Gastrocnemius medialis (tissue), 4 donors: ENCODE data around the gene CHSY1. TPM values are rescaled to one million over a fixed set of nuclear protein-coding genes. Genes with fewer than 3 reads are reported as not detected.
"Not testable (repeated sequence)": the region's sequence is repeated elsewhere in the genome, so short reads cannot be mapped to it uniquely, and the experiment has no call there.

Experiments
- ATAC-seq, 2 donors: fragments of 150-250 bp; one replicate each; pipeline ENCODE4 v1.9.1; 2016
- DNase-seq, 2 donors: peaks; one replicate each; pipeline ENCODE4 v3.0.0-alpha.2; 2019
- H3K27ac ChIP-seq, 4 donors: fragments of 200-600 bp; sonication (generic); 1 replicate in 1 of 4; 2 replicates in 3 of 4; pipeline ENCODE4 v1.5.1; 2016 to 2018; ENCODE audit warnings: mild to moderate bottlenecking in 2 of 4, moderate library complexity in 1 of 4
- H3K27me3 ChIP-seq, 3 donors: fragments of 200-600 bp; sonication (generic) in 2 of 3; 1 replicate in 1 of 3; 2 replicates in 2 of 3; pipeline versions ENCODE4 v1.5.1 to v1.6.0; 2016 to 2019; ENCODE audit warnings: mild to moderate bottlenecking in 1 of 3, moderate library complexity in 1 of 3
- H3K36me3 ChIP-seq, 2 donors: fragments of 200-600 bp; sonication (generic) in 1 of 2; one replicate each; pipeline ENCODE4 v1.5.1; 2017 to 2018
- H3K4me1 ChIP-seq, 2 donors: fragments of 200-600 bp; sonication (generic) in 1 of 2; one replicate each; pipeline ENCODE4 v1.5.1; 2016 to 2017; ENCODE audit warnings: mild to moderate bottlenecking in 2 of 2
- H3K4me3 ChIP-seq, 4 donors: fragments of 200-600 bp; sonication (generic) in 3 of 4; 1 replicate in 1 of 4; 2 replicates in 3 of 4; pipeline ENCODE4 v1.5.1; 2016 to 2019; ENCODE audit warnings: mild to moderate bottlenecking in 2 of 4
- H3K9me3 ChIP-seq, 3 donors: fragments of 200-600 bp; sonication (generic) in 2 of 3; 1 replicate in 1 of 3; 2 replicates in 2 of 3; pipeline ENCODE4 v1.5.1; 2016 to 2019
- CTCF ChIP-seq, 5 experiments: fragments of 450-650 bp in 3 of 5; fragments of 200-600 bp in 2 of 5; sonication (generic) in 2 of 5; IDR thresholded peaks in 4 of 5; conservative IDR thresholded peaks in 1 of 5; 1 replicate in 4 of 5; 2 replicates in 1 of 5; pipeline ENCODE4 v1.5.1; 2016 to 2019; ENCODE audit warnings: antibody characterized with exemption in 5 of 5, mild to moderate bottlenecking in 3 of 5, moderate library complexity in 3 of 5
- POLR2A ChIP-seq, 2 donors: fragments of 450-650 bp; IDR thresholded peaks; one replicate each; pipeline ENCODE4 v1.6.1; 2017; ENCODE audit warnings: antibody characterized with exemption in 2 of 2, mild to moderate bottlenecking in 2 of 2, moderate library complexity in 2 of 2
- in situ Hi-C, 4 donors: fragments of 200-750 bp; cut with MboI; loops; one replicate each; pipeline versions ENCODE4 v1.15.0 to v1.8.0; 2017; ENCODE audit warnings: low sequenced_read_pairs in 4 of 4
- intact Hi-C: fragments of 100-400 bp; cut with DNase I; formaldehyde crosslinking; loops from one replicate; pipeline ENCODE4 v1.15.1; 2023; ENCODE audit warnings: low total_unique reads
- total RNA-seq, 4 donors: library from RNA; depleted of rRNA; stranded (reverse); fragments of >200 nt; gene quantifications; one replicate each; pipeline versions ENCODE4 v1.1.0 to v1.2.3, GENCODE V29; 2016

The CHSY1 gene
- total RNA-seq, 4 donors from 2014 or later: 4.6 to 8.3 (median 7.1) TPM

DNA sequence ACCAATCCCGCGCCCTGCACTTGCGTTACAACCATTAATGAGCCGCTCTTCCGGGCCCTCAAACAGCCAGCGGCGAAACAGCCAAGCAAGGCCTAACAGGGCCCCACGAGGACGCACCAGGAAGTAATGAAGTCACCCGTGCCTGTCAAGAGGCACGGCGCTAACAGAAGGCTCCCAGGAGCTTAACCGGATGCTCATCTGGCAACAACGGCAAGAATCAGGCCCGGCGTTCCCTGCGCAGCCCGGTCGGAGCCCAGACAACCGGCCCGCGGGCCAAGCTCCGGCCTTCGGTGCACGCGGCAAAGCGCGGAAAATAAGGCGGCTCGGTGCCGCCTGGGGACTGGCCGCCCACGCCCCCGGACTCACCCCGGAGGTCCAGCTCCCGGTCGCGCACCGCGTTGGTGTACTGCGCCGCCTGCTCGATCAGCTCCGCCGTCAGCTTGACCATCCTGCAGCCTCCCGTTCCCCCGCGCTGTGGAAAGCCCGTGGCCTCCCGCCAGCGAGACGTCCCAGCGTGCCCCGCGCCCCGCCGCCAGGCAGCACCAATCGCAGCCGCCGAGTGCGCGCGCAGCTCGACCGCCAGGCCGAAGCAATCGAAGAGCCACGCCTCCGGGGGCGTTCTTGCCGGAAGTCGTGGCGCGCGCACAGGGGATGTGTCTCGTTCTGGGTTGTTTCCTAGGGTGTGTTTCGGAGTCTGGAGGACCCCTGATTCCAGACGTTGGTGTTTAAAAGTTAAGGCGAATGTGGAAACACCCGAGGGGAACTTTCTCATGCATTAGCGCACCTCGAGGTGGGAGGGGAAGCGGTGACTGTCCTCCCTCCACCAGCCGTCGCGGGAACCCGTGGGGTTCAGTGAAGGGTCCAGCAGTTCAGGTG, 43.1 kb upstream of the CHSY1 start, which contains the start of gene SNRPA1:
SNRPA1 (minus strand) TSS at position 518 of the 876 bp plus-strand sequence; CDS start at position 448, 70 bp downstream.
- H3K36me3 ChIP-seq: no peaks in the 10 kb centered on the region
- TF ChIP-seq CTCF (IDR thresholded peaks at IDR 0.05 in 4 of 5, conservative IDR thresholded peaks at IDR 0.05 in 1 of 5) (peak in 2 of 5 experiments; percentile 5 to 22), POLR2A (IDR thresholded peaks at IDR 0.05) (peak; percentile 82 to 92)
- peak; percentile 90 to 93 for ATAC-seq
- in situ Hi-C loops: loop anchor here (5.0 to 10.0 kb wide), 3 partner anchors 347 to 357 kb away; partner anchors contain the start of gene TM2D3 (in 1 of the 4)
- peak within 1 kb of the TSS; percentile 93 to 99 (median 98) for H3K27ac ChIP-seq
- no peaks in the 10 kb centered on the region for H3K9me3 ChIP-seq
- peak; percentile 96 to 97 for DNase-seq
- H3K27me3 ChIP-seq: no peaks in the 10 kb centered on the region
- peak within 1 kb of the TSS; percentile 71 to 99 (median 92) for H3K4me3 ChIP-seq
- peaks cover 30 to 37% of the 10 kb centered on the region in 2 donors for H3K4me1 ChIP-seq
- intact Hi-C loops: loop anchor here (1.0 to 5.0 kb wide), 4 partner anchors 18 to 357 kb away; partner anchors contain the start of genes SELENOS and TM2D3

DNA sequence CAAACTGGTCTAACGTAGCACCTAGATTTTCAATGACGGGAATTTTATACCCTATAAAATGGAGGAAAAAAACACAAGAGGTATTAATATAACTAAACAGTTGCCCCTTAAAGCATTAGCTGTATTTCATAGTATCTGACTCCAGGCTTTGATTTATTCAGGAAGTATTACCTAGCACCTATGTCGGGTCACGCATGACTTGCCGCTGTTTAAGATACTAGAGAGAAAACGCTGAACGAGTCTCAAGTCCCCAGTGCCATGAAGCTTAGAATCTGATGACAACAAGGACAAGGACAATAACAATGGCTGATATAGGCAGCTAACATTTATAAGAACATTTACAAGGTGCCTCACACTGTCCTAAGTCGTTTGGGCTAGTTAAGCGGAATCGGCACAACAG, 41.3 kb upstream of the CHSY1 start:
- H3K4me3 ChIP-seq: peak overlapping the region; percentile 71 to 99 (median 92)
- peaks cover 0 to 7% of the 10 kb centered on the region in 2 donors for H3K36me3 ChIP-seq
- TF ChIP-seq CTCF (IDR thresholded peaks at IDR 0.05 in 4 of 5, conservative IDR thresholded peaks at IDR 0.05 in 1 of 5): no peak
- no peak for TF ChIP-seq POLR2A (IDR thresholded peaks at IDR 0.05)
- no peaks in the 10 kb centered on the region for H3K27me3 ChIP-seq
- peak overlapping the region; percentile 93 to 99 (median 98) for H3K27ac ChIP-seq
- intact Hi-C loops: no loop called here
- in situ Hi-C loops: loop anchor here in 3 of 4 donors (5.0 to 10.0 kb wide), 3 partner anchors 349 to 359 kb away; partner anchors contain the start of gene TM2D3 (in 1 of the 3)
- no peaks in the 10 kb centered on the region for H3K9me3 ChIP-seq
- peaks cover 30 to 38% of the 10 kb centered on the region in 2 donors for H3K4me1 ChIP-seq
- ATAC-seq (no peak), DNase-seq (no peak)

- in situ Hi-C loops: no loop called here
- no peak for DNase-seq
Observed at GRCh38 chr15:101288905-101289513, 37.2 kb upstream of the CHSY1 start.

GRCh38 chr15:101287342-101287741, 35.5 kb upstream of the CHSY1 start:
- DNase-seq, in situ Hi-C loops, ATAC-seq: not testable (repeated sequence)

More at GRCh38 chr15:101288905-101289513, 37.2 kb upstream of the CHSY1 start:
- Histone ChIP-seq H3K9me3 (no peaks in the 10 kb centered on the region), H3K36me3 (peaks cover 10 to 45% of the 10 kb centered on the region in 2 donors), H3K27ac (peak overlapping the region in 1 of 4 donors; percentile 23), H3K4me1 (peaks cover 25 to 28% of the 10 kb centered on the region in 2 donors), H3K4me3 (no peak overlapping the region), H3K27me3 (no peaks in the 10 kb centered on the region)
- TF ChIP-seq CTCF (IDR thresholded peaks at IDR 0.05 in 4 of 5, conservative IDR thresholded peaks at IDR 0.05 in 1 of 5) (peak; percentile 42 to 65 (median 48)), POLR2A (IDR thresholded peaks at IDR 0.05) (no peak)
- intact Hi-C loops: no loop called here
- peak; percentile 55 to 64 for ATAC-seq

More at GRCh38 chr15:101287342-101287741, 35.5 kb upstream of the CHSY1 start:
- intact Hi-C loops, H3K27me3 ChIP-seq, H3K9me3 ChIP-seq, H3K4me3 ChIP-seq, H3K27ac ChIP-seq: not testable (repeated sequence)
- Histone ChIP-seq H3K36me3 (peaks cover 10 to 62% of the 10 kb centered on the region in 2 donors), H3K4me1 (peaks cover 10 to 14% of the 10 kb centered on the region in 2 donors)
